Measurements from ENCODE around the gene PAAF1.

PAAF1 gene

GRCh38 chr11:73946798-73947458 is 70.1 kb downstream of the PAAF1 start:
- no peak for DNase-seq

GRCh38 chr11:73949246-73949645 is 72.4 kb downstream of the PAAF1 start:
- no peak for DNase-seq

- DNase-seq, result no peak
Measured at GRCh38 chr11:73949912-73950311, 73.1 kb downstream of the PAAF1 start.

- no peak for DNase-seq
Measured at GRCh38 chr11:73950869-73951710, 74.3 kb downstream of the PAAF1 start, which contains the start of gene DNAJB13. Gene DNAJB13 (plus strand): TSS chr11:73951026. CDS start chr11:73951070, 44 bp downstream.

GRCh38 chr11:73951797-73952196 is 75.0 kb downstream of the PAAF1 start:
- no peak for DNase-seq

GRCh38 chr11:73956876-73957653 is 80.3 kb downstream of the PAAF1 start:
- DNase-seq, result no peak

- DNase-seq, result no peak
Measured at GRCh38 chr11:73957654-73958361, 81.0 kb downstream of the PAAF1 start.

GRCh38 chr11:73958521-73959141 is 81.8 kb downstream of the PAAF1 start:
- DNase-seq, result no peak

GRCh38 chr11:73961321-73961720 is 84.5 kb downstream of the PAAF1 start:
- no peak for DNase-seq

GRCh38 chr11:73962101-73962705 is 85.4 kb downstream of the PAAF1 start:
- DNase-seq, result no peak

- no peak for DNase-seq
Measured at GRCh38 chr11:73963861-73964260, 87.1 kb downstream of the PAAF1 start.

GRCh38 chr11:73965076-73965763 is 88.4 kb downstream of the PAAF1 start:
- DNase-seq, result no peak

- DNase-seq, result no peak
Measured at GRCh38 chr11:73965764-73966121, 88.9 kb downstream of the PAAF1 start.

- no peak for DNase-seq
Measured at GRCh38 chr11:73968356-73968966, 91.7 kb downstream of the PAAF1 start.

GRCh38 chr11:73969091-73969490 is 92.3 kb downstream of the PAAF1 start:
- DNase-seq, result no peak

GRCh38 chr11:73969991-73970800 is 93.4 kb downstream of the PAAF1 start:
- DNase-seq, result no peak

- DNase-seq, result no peak
Measured at GRCh38 chr11:73971175-73971719, 94.4 kb downstream of the PAAF1 start.

- no peak for DNase-seq
Measured at GRCh38 chr11:73972187-73972586, 95.4 kb downstream of the PAAF1 start.

GRCh38 chr11:73972620-73973449 is 96.0 kb downstream of the PAAF1 start:
- DNase-seq, result no peak
